GM19372 (cell line): ENCODE measurements around the gene SMKR1.
"Not testable (repeated sequence)": the region's sequence is repeated elsewhere in the genome, so short reads cannot be mapped to it uniquely, and the experiment has no call there.

Source experiments
- ATAC-seq: cut with Tn5 transposase; IDR thresholded peaks from one replicate; pipeline ENCODE4 v1.9.1; 2021; ENCODE audit warnings: mild to moderate bottlenecking, low read depth, moderate library complexity; ENCODE audit not compliant: unreplicated experiment

Gene SMKR1

DNA sequence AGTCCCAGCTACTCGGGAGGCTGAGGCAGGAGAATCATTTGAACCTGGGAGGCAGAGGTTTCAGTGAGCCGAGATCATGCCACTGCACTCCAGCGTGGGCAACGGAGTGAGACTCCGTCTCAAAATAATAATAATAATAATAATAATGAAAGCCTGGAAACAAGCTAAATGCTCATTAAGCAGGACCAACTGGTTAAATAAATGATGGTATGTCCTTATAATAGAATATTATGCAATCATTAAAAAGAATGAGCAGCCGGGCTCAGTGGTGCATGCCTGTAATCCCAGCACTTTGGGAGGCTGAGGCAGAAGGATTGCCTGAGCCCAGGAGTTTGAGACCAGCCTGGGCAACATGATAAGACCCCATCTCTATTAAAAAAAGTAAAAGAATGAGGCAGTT lies 21.0 kb upstream of the SMKR1 start:
- ATAC-seq: not testable (repeated sequence)

DNA sequence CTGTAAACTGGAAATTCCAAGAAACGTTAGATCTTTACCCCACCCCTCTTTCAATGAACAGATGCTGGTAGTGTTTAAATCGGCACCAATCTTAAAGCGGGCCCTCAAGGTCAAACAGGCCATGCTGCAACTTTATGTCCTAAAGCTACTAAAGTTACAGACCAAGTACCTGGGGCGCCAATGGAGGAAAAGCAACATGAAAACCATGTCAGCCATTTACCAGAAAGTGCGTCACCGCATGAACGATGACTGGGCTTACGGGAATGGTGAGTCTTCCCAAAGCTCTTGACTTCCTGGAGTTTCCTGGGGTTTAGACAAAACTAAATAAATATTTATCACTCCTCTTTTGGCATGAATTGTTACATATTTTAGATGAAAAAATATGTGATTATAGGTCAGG lies 19.6 kb upstream of the SMKR1 start:
- ATAC-seq: no peak

DNA sequence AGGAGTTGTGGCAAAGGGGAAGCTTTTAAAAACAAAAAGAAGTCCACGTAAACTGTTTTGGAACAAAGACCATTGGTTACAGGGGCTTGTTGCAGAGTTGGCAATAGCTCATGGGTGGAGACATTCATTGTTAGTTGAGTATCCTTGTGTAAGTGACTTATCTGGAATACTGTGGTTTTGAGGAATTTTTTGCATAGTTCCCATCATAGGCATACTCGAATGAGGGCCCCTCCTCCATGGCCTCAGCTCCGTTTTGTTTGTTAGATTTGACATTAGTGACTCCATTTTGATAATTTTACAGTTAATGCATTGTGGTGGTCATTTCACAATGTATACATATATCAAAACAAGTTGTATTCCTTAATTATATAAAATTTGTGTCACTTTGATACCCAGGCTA lies 12.8 kb upstream of the SMKR1 start:
- ATAC-seq: no peak

- ATAC-seq: no peak
Observed at GRCh38 chr7:129492391-129492790, 9.9 kb upstream of the SMKR1 start.

- no peak for ATAC-seq
Observed at GRCh38 chr7:129493555-129493954, 8.8 kb upstream of the SMKR1 start.

GRCh38 chr7:129494041-129494440 lies 8.3 kb upstream of the SMKR1 start:
- no peak for ATAC-seq

- no peak for ATAC-seq
Observed at GRCh38 chr7:129495987-129496386, 6.3 kb upstream of the SMKR1 start.

DNA sequence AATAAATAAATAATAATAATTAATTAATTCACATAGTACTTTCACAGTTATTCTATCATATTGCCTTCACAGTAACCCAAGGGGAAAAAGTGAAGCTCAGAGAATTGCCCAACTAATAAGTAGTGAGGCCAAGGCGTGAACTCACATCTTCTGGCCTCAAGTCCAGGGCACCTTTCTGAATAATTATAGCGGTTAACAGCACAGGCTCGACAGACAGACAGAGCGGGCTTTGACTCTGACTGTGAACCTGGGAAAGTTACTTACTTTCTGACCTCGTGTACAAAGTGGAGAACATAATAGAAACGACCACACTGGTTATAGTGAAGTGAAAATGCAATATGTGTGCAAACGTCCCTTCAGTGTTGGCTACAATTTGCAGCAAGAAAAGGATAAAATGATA lies 5.7 kb upstream of the SMKR1 start:
- ATAC-seq: no peak

GRCh38 chr7:129497156-129497555 lies 5.2 kb upstream of the SMKR1 start:
- no peak for ATAC-seq

GRCh38 chr7:129498021-129498420 lies 4.3 kb upstream of the SMKR1 start:
- ATAC-seq: no peak

DNA sequence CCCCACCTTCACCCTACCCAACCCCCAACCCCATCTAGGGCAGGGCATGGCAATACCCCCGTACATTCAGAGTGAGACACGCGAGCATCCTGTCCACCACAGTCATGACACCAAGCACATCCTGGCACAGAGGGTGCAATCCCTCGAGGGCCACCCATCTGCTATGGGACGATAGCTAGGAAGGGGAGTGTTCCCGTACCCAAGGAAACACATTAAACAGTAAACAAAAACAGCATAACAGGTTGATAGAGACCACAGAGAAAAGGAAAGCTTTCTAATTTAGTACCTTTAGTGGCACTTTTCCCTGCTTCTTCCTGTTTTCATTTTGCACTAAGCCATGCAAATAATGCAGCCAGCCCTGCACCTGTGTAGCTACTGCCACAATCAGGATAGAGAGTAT lies 2.3 kb upstream of the SMKR1 start:
- no peak for ATAC-seq

DNA sequence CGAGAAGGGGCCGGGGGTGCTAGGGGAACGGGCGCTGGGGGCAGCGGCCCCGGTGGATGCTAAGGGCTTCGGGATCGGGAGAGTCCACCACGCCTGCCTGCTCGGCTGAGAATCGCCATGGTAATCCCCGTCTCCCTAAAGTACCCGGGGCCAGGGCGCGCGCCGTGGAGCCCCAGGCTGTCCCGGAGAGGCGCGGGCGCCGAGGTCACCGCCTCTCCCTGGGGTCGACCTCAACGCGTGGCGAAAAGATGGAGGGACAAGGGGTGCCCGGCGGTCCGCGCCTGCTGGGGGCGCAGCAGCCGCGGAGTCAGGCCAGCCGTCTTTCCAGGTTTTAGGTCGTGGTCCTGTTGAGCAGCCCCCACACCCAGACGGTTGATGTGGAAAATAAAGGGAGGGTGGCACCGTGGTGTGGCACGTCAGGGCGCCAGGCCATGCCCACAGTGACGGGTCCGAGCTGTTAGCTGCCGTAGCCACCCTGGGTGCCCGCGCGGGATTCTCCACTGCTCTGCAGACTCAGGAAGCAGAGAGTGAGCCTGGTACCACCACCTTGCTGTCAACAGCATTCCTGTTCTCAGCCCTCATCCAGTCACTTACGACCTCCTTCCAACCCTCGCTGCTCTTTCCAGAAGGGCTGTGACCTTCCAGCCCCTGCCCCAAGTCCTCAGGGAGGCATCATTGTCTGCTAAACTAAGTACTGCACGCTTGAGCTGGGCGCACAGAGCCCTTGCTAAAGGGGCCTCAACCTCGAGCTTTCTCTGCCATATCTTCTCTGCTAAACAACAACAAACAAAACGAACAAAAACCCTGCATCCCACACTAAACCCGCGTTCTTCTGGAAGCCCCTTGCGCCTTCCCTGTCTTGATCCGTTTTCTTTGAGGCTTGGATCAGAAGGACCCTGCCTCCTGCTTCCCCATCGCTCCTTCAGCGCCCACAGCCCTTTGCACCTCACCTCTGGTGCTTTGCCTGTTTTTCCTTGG lies 666 bp downstream of the SMKR1 start:
- ATAC-seq: no peak

- ATAC-seq: no peak
Observed at GRCh38 chr7:129503725-129504124, 1.4 kb downstream of the SMKR1 start.

GRCh38 chr7:129512192-129512591 lies 9.9 kb downstream of the SMKR1 start:
- no peak for ATAC-seq

- ATAC-seq: no peak
Observed at GRCh38 chr7:129513546-129513945, 11.2 kb downstream of the SMKR1 start.

DNA sequence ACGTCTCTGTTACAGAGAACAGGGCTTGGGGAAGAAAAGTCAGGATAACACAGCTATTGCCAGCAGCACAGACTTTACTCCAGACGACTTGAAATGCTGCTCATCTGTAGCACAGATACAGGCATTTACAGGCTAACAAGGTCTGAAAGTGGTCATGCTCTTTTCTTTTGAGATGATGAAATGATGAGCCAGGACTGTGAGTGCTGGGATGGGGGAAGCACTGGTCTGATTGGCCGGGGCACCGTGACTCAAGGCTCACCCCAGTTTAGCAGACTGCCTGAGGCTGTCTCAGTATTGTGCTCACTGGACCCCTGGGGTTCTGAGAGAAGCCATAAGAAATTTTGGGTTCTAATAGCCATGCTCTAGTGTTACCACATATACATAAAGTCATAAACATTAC lies 12.4 kb downstream of the SMKR1 start:
- ATAC-seq: no peak

DNA sequence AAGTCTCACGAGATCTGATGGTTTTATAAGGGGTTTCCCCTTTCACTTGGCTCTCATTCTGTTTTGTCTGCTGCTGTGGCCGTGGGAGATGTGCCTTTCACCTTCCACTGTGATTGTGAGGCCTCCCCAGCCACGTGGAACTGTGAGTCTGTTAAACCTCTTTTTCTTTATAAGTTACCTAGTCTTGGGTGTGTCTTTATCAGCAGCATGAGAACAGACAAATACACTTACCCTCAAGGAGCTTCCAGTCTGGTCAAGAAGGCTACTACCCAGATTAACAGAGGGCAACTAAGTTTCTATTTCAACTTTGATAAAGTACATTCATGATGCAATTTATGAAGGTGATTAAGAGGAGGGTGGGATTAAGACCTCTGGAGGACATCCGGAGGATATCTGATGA lies 13.1 kb downstream of the SMKR1 start:
- no peak for ATAC-seq

GRCh38 chr7:129517931-129518330 lies 15.6 kb downstream of the SMKR1 start:
- ATAC-seq: no peak

DNA sequence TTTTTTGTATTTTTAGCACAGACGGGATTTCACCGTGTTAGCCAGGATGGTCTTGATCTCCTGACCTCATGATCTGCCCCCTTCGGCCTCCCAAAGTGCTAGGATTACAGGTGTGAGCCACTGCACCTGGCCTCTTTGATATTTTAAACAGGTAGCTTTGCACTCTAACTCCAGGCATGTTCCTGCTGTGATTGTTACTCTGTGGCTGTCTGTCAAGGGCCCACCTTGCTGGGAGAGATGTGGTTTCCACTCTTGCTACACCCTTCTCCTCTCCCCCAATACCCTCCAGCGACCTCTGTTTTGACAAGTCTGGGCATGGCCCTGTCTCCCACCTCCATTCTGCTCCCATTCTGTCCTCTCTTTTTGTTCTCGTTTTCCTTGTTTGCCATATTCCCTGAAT lies 17.1 kb downstream of the SMKR1 start:
- ATAC-seq: no peak

DNA sequence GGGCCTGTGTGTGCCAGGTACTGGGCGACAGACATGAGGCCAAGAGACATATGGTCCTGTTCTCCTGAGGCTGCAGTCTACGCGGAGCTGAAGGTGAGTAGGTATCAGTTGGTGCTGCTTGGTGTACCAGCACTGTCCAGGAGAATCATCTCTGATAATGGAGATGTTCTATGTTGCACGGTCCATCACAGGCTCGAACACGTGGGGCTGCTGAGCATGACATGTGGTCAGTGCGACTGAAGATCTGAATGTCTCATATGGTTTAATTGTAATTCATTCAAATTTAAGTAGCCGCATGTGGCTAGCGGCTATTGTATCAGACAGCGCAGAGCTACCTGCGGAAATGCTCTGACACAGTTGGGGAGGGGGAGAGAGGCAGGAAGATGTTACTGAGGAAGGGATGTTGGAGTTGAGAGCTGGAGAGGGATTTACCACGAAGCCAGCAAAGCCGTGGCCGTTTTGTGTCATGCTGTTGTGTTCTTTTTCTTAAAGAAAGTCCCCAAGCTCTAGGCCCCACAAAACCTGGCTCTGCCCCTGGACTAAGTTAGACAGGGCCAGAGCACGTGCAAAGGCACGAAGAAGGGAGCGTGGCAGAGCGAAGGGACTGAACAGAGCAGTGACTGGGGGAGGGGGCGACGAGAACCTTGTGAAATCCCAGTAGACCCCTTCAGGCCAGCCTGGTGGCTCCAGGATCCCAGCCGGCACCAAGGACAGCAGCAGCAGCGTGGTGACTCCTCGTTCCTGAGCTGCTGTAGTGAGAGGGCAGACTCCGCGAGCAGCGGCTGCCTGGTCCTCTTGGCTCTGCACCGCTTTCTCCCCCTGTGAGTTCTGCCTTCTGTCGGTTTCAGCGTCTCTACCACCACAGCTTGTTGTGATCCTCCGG lies 20.0 kb downstream of the SMKR1 start:
- no peak for ATAC-seq

DNA sequence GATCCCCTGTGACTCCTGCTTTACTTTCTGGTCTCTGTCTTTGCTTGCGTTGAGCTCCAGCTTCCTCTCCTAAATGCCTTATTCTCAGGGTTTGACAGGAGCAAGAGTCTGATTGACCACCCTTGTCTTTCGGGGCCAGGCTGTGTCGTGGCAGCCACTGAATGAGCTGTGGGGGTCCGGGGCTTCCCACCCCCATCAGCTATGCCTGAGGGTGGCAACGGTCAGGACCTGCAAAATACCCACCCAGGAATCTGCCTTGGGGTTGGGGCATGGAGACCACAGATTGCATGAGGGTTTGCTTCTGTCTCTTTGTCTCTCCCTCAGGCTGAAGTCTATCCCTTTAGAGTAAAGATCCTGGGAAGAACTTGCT lies 20.6 kb downstream of the SMKR1 start:
- ATAC-seq: no peak
